WTC11 (cell line): Measurements from ENCODE around the gene VANGL2. TPM values are rescaled to one million over a fixed set of nuclear protein-coding genes. Genes with fewer than 3 reads are reported as not detected.

Experiments
- ATAC-seq: fragments of 200-7000 bp; cut with Tn5 transposase; 2 replicates; pipeline ENCODE4 v1.10.0; 2021; ENCODE audit warnings: mild to moderate bottlenecking, moderate library complexity
- CTCF ChIA-PET: fragments of 300-600 bp; sonication (Branson Sonifier 250); formaldehyde crosslinking; loops from one replicate; lab custom pipeline; 2021; ENCODE audit warnings: antibody characterized with exemption; lab: Charles Lee
- POLR2A ChIA-PET: fragments of 350-600 bp; sonication (Branson Sonifier 250); formaldehyde crosslinking; loops from one replicate; lab custom pipeline; 2021; ENCODE audit warnings: antibody characterized with exemption; lab: Charles Lee
- DNase-seq: peaks from one replicate; pipeline ENCODE4 v3.0.0; 2021; ENCODE audit warnings: low spot score
- H3K27ac Mint-ChIP-seq: 2 replicates; pipeline ENCODE4 v1.8.0; 2021; ENCODE audit warnings: mixed read lengths
- H3K27me3 Mint-ChIP-seq: 2 replicates; pipeline ENCODE4 v1.8.0; 2021; ENCODE audit warnings: low read depth, mild to moderate bottlenecking, moderate library complexity, mixed read lengths
- H3K36me3 Mint-ChIP-seq: 2 replicates; pipeline ENCODE4 v1.8.0; 2021; ENCODE audit warnings: mixed read lengths
- H3K4me1 Mint-ChIP-seq: 2 replicates; pipeline ENCODE4 v1.8.0; 2022; ENCODE audit warnings: mixed read lengths
- H3K4me3 Mint-ChIP-seq: 2 replicates; pipeline ENCODE4 v1.8.0; 2021; ENCODE audit warnings: mild to moderate bottlenecking, moderate library complexity, mixed read lengths
- H3K9me3 Mint-ChIP-seq: 2 replicates; pipeline ENCODE4 v1.8.0; 2021; ENCODE audit warnings: mixed read lengths
- ATF1 ChIP-seq: sonication (generic); formaldehyde crosslinking; IDR thresholded peaks from 2 replicates; pipeline ENCODE4 v1.8.1; 2023; ENCODE audit warnings: mild to moderate bottlenecking, moderate library complexity, missing genetic modification reagents
- CTCF ChIP-seq: fragments of 200-600 bp; IDR thresholded peaks from 2 replicates; pipeline ENCODE4 v1.8.0; 2022; ENCODE audit warnings: antibody characterized with exemption
- E2F1 ChIP-seq: sonication (generic); formaldehyde crosslinking; IDR thresholded peaks from 2 replicates; pipeline ENCODE4 v1.8.0; 2022; ENCODE audit warnings: mild to moderate bottlenecking, missing genetic modification reagents
- ELF4 ChIP-seq: sonication (generic); formaldehyde crosslinking; IDR thresholded peaks from 2 replicates; pipeline ENCODE4 v1.8.1; 2022; ENCODE audit warnings: low read depth, mild to moderate bottlenecking, moderate library complexity, missing genetic modification reagents
- FOXK1 ChIP-seq: sonication (generic); formaldehyde crosslinking; IDR thresholded peaks from 2 replicates; pipeline ENCODE4 v1.8.0; 2022; ENCODE audit warnings: mild to moderate bottlenecking, moderate library complexity, missing genetic modification reagents
- GABPB1 ChIP-seq: sonication (generic); formaldehyde crosslinking; IDR thresholded peaks from 2 replicates; pipeline ENCODE4 v1.8.1; 2023; ENCODE audit warnings: mild to moderate bottlenecking, missing genetic modification reagents
- GRHL2 ChIP-seq: fragments of 250-450 bp; sonication (Bioruptor Pico); IDR thresholded peaks from 2 replicates; pipeline ENCODE4 v1.8.0; 2022; ENCODE audit warnings: mild to moderate bottlenecking, moderate library complexity; ENCODE audit not compliant: insufficient replicate concordance, severe bottlenecking
- GTF2I ChIP-seq: fragments of 250-450 bp; sonication (Bioruptor Pico); conservative IDR thresholded peaks from 2 replicates; pipeline ENCODE4 v1.4.0; 2021; ENCODE audit warnings: mild to moderate bottlenecking
- MLX ChIP-seq: sonication (generic); formaldehyde crosslinking; IDR thresholded peaks from 2 replicates; pipeline ENCODE4 v1.8.1; 2023; ENCODE audit warnings: mild to moderate bottlenecking, missing genetic modification reagents, moderate library complexity
- MYBL2 ChIP-seq: sonication (generic); formaldehyde crosslinking; IDR thresholded peaks from 2 replicates; pipeline ENCODE4 v1.8.1; 2023; ENCODE audit warnings: mild to moderate bottlenecking, moderate library complexity, missing genetic modification reagents
- RORB ChIP-seq: fragments of 250-450 bp; sonication (Bioruptor Pico); IDR thresholded peaks from 2 replicates; pipeline ENCODE4 v1.9.0; 2021; ENCODE audit warnings: mild to moderate bottlenecking
- SMAD3 ChIP-seq: sonication (generic); formaldehyde crosslinking; IDR thresholded peaks from 2 replicates; pipeline ENCODE4 v1.8.0; 2022; ENCODE audit warnings: missing genetic modification reagents, mild to moderate bottlenecking, borderline replicate concordance
- SP1 ChIP-seq: sonication (generic); formaldehyde crosslinking; conservative IDR thresholded peaks from 2 replicates; pipeline ENCODE4 v1.8.1; 2022; ENCODE audit warnings: missing genetic modification reagents
- STAT6 ChIP-seq: sonication (generic); formaldehyde crosslinking; conservative IDR thresholded peaks from 2 replicates; pipeline ENCODE4 v1.8.1; 2023; ENCODE audit warnings: mild to moderate bottlenecking, low read depth, missing genetic modification reagents, moderate library complexity
- TEAD4 ChIP-seq: sonication (generic); formaldehyde crosslinking; IDR thresholded peaks from 2 replicates; pipeline ENCODE4 v1.8.0; 2022; ENCODE audit warnings: mild to moderate bottlenecking, missing genetic modification reagents
- TP53 ChIP-seq: sonication (generic); formaldehyde crosslinking; IDR thresholded peaks from 2 replicates; pipeline ENCODE4 v1.8.1; 2023; ENCODE audit warnings: mild to moderate bottlenecking, missing genetic modification reagents
- ZBTB21 ChIP-seq: sonication (generic); formaldehyde crosslinking; IDR thresholded peaks from 2 replicates; pipeline ENCODE4 v1.8.1; 2023; ENCODE audit warnings: mild to moderate bottlenecking, missing genetic modification reagents, borderline replicate concordance
- ZNF232 ChIP-seq: sonication (generic); formaldehyde crosslinking; IDR thresholded peaks from 2 replicates; pipeline ENCODE4 v1.8.0; 2022; ENCODE audit warnings: mild to moderate bottlenecking, missing genetic modification reagents
- ZNF263 ChIP-seq: sonication (generic); formaldehyde crosslinking; IDR thresholded peaks from 2 replicates; pipeline ENCODE4 v1.8.1; 2022; ENCODE audit warnings: low read depth, mild to moderate bottlenecking, moderate library complexity, missing genetic modification reagents
- ZNF317 ChIP-seq: sonication (generic); formaldehyde crosslinking; IDR thresholded peaks from 2 replicates; pipeline ENCODE4 v1.8.1; 2023; ENCODE audit warnings: low read depth, mild to moderate bottlenecking, moderate library complexity, missing genetic modification reagents, borderline replicate concordance
- ZNF425 ChIP-seq: fragments of 250-450 bp; sonication (Bioruptor Pico); conservative IDR thresholded peaks from 2 replicates; pipeline ENCODE4 v1.9.0; 2021; ENCODE audit warnings: mild to moderate bottlenecking
- total RNA-seq: library from RNA; stranded (reverse); gene quantifications from 3 replicates; pipeline ENCODE4 v1.2.3, GENCODE V29; 2021

VANGL2 gene
- total RNA-seq, 1 experiment from 2014 or later, result 68.0 TPM

GRCh38 chr1:160399544-160400222, 681 bp upstream of the VANGL2 start:
- Mint-ChIP-seq H3K36me3 (no peaks in the 10 kb centered on the region), H3K27me3 (no peaks in the 10 kb centered on the region; the same call in 1 of the 2 replicates), H3K9me3 (no peaks in the 10 kb centered on the region), H3K4me3 (peak overlapping the region; percentile 72), H3K27ac (peak overlapping the region; percentile 81), H3K4me1 (peaks cover 46% of the 10 kb centered on the region)
- CTCF ChIA-PET, result interaction anchor here (0.6 to 2.2 kb wide), 6 partner anchors 12 to 284 kb away, joined by 3 to 11 read pairs (median 5); partner anchors contain the start of gene ATP1A2
- peak; percentile 42 for DNase-seq
- POLR2A ChIA-PET, result interaction anchor here (1.0 kb wide), 1 partner anchor 38 kb away, joined by 5 read pairs; no protein-coding TSS in a partner anchor
- ATAC-seq, result peak; percentile 51
- 0 out of 2 replicates have a peak, but pooled peaks have one; percentile 15 for TF ChIP-seq CTCF
- TF ChIP-seq FOXK1 (CRISPR knock-in tag), result no peak

GRCh38 chr1:160400646-160401486, 502 bp downstream of the VANGL2 start:
- Mint-ChIP-seq H3K4me3 (peak overlapping the region; percentile 86), H3K27me3 (no peaks in the 10 kb centered on the region; the same call in 1 of the 2 replicates), H3K36me3 (no peaks in the 10 kb centered on the region), H3K9me3 (no peaks in the 10 kb centered on the region), H3K4me1 (peaks cover 57% of the 10 kb centered on the region), H3K27ac (peak overlapping the region; percentile 41)
- ChIA-PET POLR2A (interaction anchor here (0.5 to 1.0 kb wide), 5 partner anchors 10 to 369 kb away, joined by 3 to 5 read pairs (median 5); partner anchors contain the start of gene PIGM), CTCF (interaction anchor here (0.6 to 2.2 kb wide), 7 partner anchors 10 to 285 kb away, joined by 3 to 11 read pairs (median 4); partner anchors contain the start of gene ATP1A2)
- peak; percentile 65 for DNase-seq
- ATAC-seq, result peak; percentile 14
- TF ChIP-seq GRHL2 (no peak), MLX (CRISPR knock-in tag) (no peak), RORB (CRISPR knock-in tag) (no peak), GABPB1 (CRISPR knock-in tag) (no peak), SP1 (CRISPR knock-in tag) (peak; percentile 47; the same call in 1 of the 2 replicates), TP53 (CRISPR knock-in tag) (0 out of 2 replicates have a peak, but pooled peaks have one; percentile 63), ZBTB21 (CRISPR knock-in tag) (no peak), E2F1 (no peak), ZNF263 (no peak), TEAD4 (CRISPR knock-in tag) (no peak), GTF2I (CRISPR knock-in tag) (no peak), CTCF (no peak), ZNF232 (CRISPR knock-in tag) (no peak), STAT6 (CRISPR knock-in tag) (no peak), ELF4 (CRISPR knock-in tag) (no peak), ATF1 (CRISPR knock-in tag) (0 out of 2 replicates have a peak, but pooled peaks have one; percentile 37), ZNF317 (CRISPR knock-in tag) (no peak), MYBL2 (CRISPR knock-in tag) (peak; percentile 38; the same call in 1 of the 2 replicates), ZNF425 (CRISPR knock-in tag) (no peak), SMAD3 (CRISPR knock-in tag) (no peak)
